Tibial artery (tissue), 4 donors: ENCODE results near the gene METTL27.

Experiments
- DNase-seq, 2 donors: peaks; one replicate each; pipeline ENCODE4 v3.0.0-alpha.2; 2019
- H3K27ac ChIP-seq, 2 donors: fragments of 200-600 bp; sonication (generic) in 1 of 2; 1 replicate in 1 of 2; 2 replicates in 1 of 2; pipeline ENCODE4 v1.5.1; 2018 to 2019; ENCODE audit warnings: mild to moderate bottlenecking in 1 of 2
- H3K27me3 ChIP-seq, 2 donors: fragments of 200-600 bp; sonication (generic) in 1 of 2; one replicate each; pipeline versions ENCODE4 v1.5.1 to v1.6.0; 2016 to 2019
- H3K36me3 ChIP-seq, 3 donors: fragments of 200-600 bp; sonication (generic) in 2 of 3; one replicate each; pipeline ENCODE4 v1.5.1; 2016 to 2019; ENCODE audit warnings: mild to moderate bottlenecking in 2 of 3
- H3K4me1 ChIP-seq, 4 donors: fragments of 200-600 bp; sonication (generic) in 2 of 4; 1 replicate in 3 of 4; 2 replicates in 1 of 4; pipeline ENCODE4 v1.5.1; 2016 to 2019
- H3K4me3 ChIP-seq, 2 donors: fragments of 200-600 bp; sonication (generic) in 1 of 2; 1 replicate in 1 of 2; 2 replicates in 1 of 2; pipeline ENCODE4 v1.5.1; 2018 to 2019; ENCODE audit warnings: mild to moderate bottlenecking in 2 of 2
- H3K9me3 ChIP-seq, 3 donors: fragments of 200-600 bp; sonication (generic) in 1 of 3; one replicate each; pipeline ENCODE4 v1.5.1; 2016 to 2019
- CTCF ChIP-seq, 2 experiments: fragments of 200-600 bp in 1 of 2; fragments of 450-650 bp in 1 of 2; IDR thresholded peaks; one replicate each; pipeline ENCODE4 v1.5.1; 2017 to 2019; ENCODE audit warnings: antibody characterized with exemption in 2 of 2, mild to moderate bottlenecking in 1 of 2, moderate library complexity in 1 of 2
- intact Hi-C: fragments of 100-400 bp; cut with DNase I; formaldehyde crosslinking; loops from one replicate; pipeline ENCODE4 v1.15.0; 2023; ENCODE audit warnings: low total_unique reads

Gene METTL27

GRCh38 chr7:73844848-73845460, 2.6 kb upstream of the METTL27 start:
- intact Hi-C loops, result loop anchor here (10.0 kb wide), 1 partner anchor 90 kb away; no protein-coding TSS in a partner anchor
- TF ChIP-seq CTCF (IDR thresholded peaks at IDR 0.05), result no peak
- no peak for DNase-seq
- H3K9me3 ChIP-seq, result no peaks in the 10 kb centered on the region
- H3K27me3 ChIP-seq, result no peaks in the 10 kb centered on the region
- H3K4me1 ChIP-seq, result peaks cover 0 to 14% (median 10%) of the 10 kb centered on the region in 4 donors
- no peak overlapping the region for H3K27ac ChIP-seq
- no peak overlapping the region for H3K4me3 ChIP-seq
- no peaks in the 10 kb centered on the region for H3K36me3 ChIP-seq

- intact Hi-C loops, result loop anchor here (10.0 kb wide), 1 partner anchor 89 kb away; no protein-coding TSS in a partner anchor
- H3K27me3 ChIP-seq, result no peaks in the 10 kb centered on the region
- no peak overlapping the region for H3K27ac ChIP-seq
- H3K9me3 ChIP-seq, result no peaks in the 10 kb centered on the region
- no peaks in the 10 kb centered on the region for H3K36me3 ChIP-seq
- peaks cover 0 to 20% (median 10%) of the 10 kb centered on the region in 4 donors for H3K4me1 ChIP-seq
- TF ChIP-seq CTCF (IDR thresholded peaks at IDR 0.05), result no peak
- H3K4me3 ChIP-seq, result no peak overlapping the region
- no peak for DNase-seq
These were observed 1.8 kb upstream of the METTL27 start for GRCh38 chr7:73844131-73844547.

GRCh38 chr7:73841689-73842066, 638 bp downstream of the METTL27 start:
- intact Hi-C loops, result loop anchor here (10.0 kb wide), 1 partner anchor 87 kb away; no protein-coding TSS in a partner anchor
- no peak for DNase-seq
- Histone ChIP-seq H3K4me1 (peaks cover 0 to 20% (median 10%) of the 10 kb centered on the region in 4 donors), H3K36me3 (no peaks in the 10 kb centered on the region), H3K4me3 (peak overlapping the region; percentile 73 to 85), H3K9me3 (no peaks in the 10 kb centered on the region), H3K27me3 (peaks cover 0 to 3% of the 10 kb centered on the region in 2 donors), H3K27ac (peak overlapping the region; percentile 77 to 81)
- TF ChIP-seq CTCF (IDR thresholded peaks at IDR 0.05), result no peak

- H3K27me3 ChIP-seq, result peaks cover 0 to 3% of the 10 kb centered on the region in 2 donors
- no peaks in the 10 kb centered on the region for H3K36me3 ChIP-seq
- intact Hi-C loops, result loop anchor here (10.0 kb wide), 1 partner anchor 86 kb away; no protein-coding TSS in a partner anchor
- no peak for TF ChIP-seq CTCF (IDR thresholded peaks at IDR 0.05)
- no peak overlapping the region for H3K27ac ChIP-seq
- no peak for DNase-seq
- no peaks in the 10 kb centered on the region for H3K9me3 ChIP-seq
- peaks cover 0 to 20% (median 10%) of the 10 kb centered on the region in 4 donors for H3K4me1 ChIP-seq
- no peak overlapping the region for H3K4me3 ChIP-seq
These were observed 1.5 kb downstream of the METTL27 start for GRCh38 chr7:73840715-73841379.

GRCh38 chr7:73839743-73840714, 2.3 kb downstream of the METTL27 start:
- no peak for TF ChIP-seq CTCF (IDR thresholded peaks at IDR 0.05)
- no peak for DNase-seq
- Histone ChIP-seq H3K27ac (no peak overlapping the region), H3K4me1 (peaks cover 0 to 20% (median 10%) of the 10 kb centered on the region in 4 donors), H3K9me3 (no peaks in the 10 kb centered on the region), H3K27me3 (peaks cover 0 to 3% of the 10 kb centered on the region in 2 donors), H3K36me3 (no peaks in the 10 kb centered on the region), H3K4me3 (no peak overlapping the region)
- intact Hi-C loops, result loop anchor here (10.0 kb wide), 1 partner anchor 85 kb away; no protein-coding TSS in a partner anchor
